H9 (cell line): ENCODE results near the gene EPM2A. TPM values are rescaled to one million over a fixed set of nuclear protein-coding genes. Genes with fewer than 3 reads are reported as not detected.

Source experiments
- DNase-seq: peaks from one replicate; pipeline ENCODE4 v3.0.0-alpha.2; 2017
- H2AFZ ChIP-seq: one replicate; pipeline ENCODE4 v1.6.1; 2013; ENCODE audit warnings: mild to moderate bottlenecking, low read length, control low read depth, moderate library complexity
- H2AK5ac ChIP-seq: 2 replicates; pipeline ENCODE4 v1.6.1; 2013; ENCODE audit warnings: low read length, control low read depth, mixed read lengths; ENCODE audit not compliant: insufficient read length
- H2BK120ac ChIP-seq: one replicate; pipeline ENCODE4 v1.6.1; 2013; ENCODE audit warnings: low read depth, mild to moderate bottlenecking, low read length, control low read depth, inconsistent platforms; ENCODE audit not compliant: poor library complexity, severe bottlenecking
- H2BK12ac ChIP-seq: 2 replicates; pipeline ENCODE4 v1.6.1; 2013; ENCODE audit warnings: low read length, control low read depth, mixed read lengths, low read depth; ENCODE audit not compliant: insufficient read length
- H2BK15ac ChIP-seq: 2 replicates; pipeline ENCODE4 v1.6.1; 2013; ENCODE audit warnings: low read depth, low read length, control low read depth
- H2BK20ac ChIP-seq: one replicate; pipeline ENCODE4 v1.6.1; 2013; ENCODE audit warnings: low read depth, mild to moderate bottlenecking, low read length, control low read depth, inconsistent platforms; ENCODE audit not compliant: poor library complexity, severe bottlenecking
- H2BK5ac ChIP-seq: 2 replicates; pipeline ENCODE4 v1.6.1; 2013; ENCODE audit warnings: low read length, control low read depth, mixed read lengths; ENCODE audit not compliant: insufficient read length
- H3K14ac ChIP-seq: 2 replicates; pipeline ENCODE4 v1.6.1; 2013; ENCODE audit warnings: low read length, control low read depth; ENCODE audit not compliant: insufficient read depth
- H3K18ac ChIP-seq: 2 replicates; pipeline ENCODE4 v1.6.1; 2013; ENCODE audit warnings: low read depth, mild to moderate bottlenecking, mixed read lengths, low read length, control low read depth; ENCODE audit not compliant: insufficient read length
- H3K23ac ChIP-seq: 2 replicates; pipeline ENCODE4 v1.6.1; 2013; ENCODE audit warnings: low read length, control low read depth, mixed read lengths, low read depth; ENCODE audit not compliant: insufficient read length
- H3K23me2 ChIP-seq: 2 replicates; pipeline ENCODE4 v1.6.1; 2013; ENCODE audit warnings: low read depth, mild to moderate bottlenecking, mixed read lengths, low read length, control low read depth; ENCODE audit not compliant: insufficient read length, poor library complexity, severe bottlenecking
- H3K27ac ChIP-seq: 2 replicates; pipeline ENCODE4 v1.5.1; 2013; ENCODE audit warnings: low read length, control low read depth, mixed read lengths, low read depth; ENCODE audit not compliant: insufficient read length
- H3K27me3 ChIP-seq: 2 replicates; pipeline ENCODE4 v1.6.1; 2013; ENCODE audit warnings: low read length, control low read depth, inconsistent platforms; ENCODE audit not compliant: insufficient read depth
- H3K4ac ChIP-seq: 2 replicates; pipeline ENCODE4 v1.6.1; 2013; ENCODE audit warnings: low read depth, mild to moderate bottlenecking, control low read depth, inconsistent platforms, low read length, moderate library complexity
- H3K4me1 ChIP-seq: 2 replicates; pipeline ENCODE4 v1.6.1; 2013; ENCODE audit warnings: low read length, control low read depth, inconsistent platforms; ENCODE audit not compliant: insufficient read depth
- H3K4me2 ChIP-seq: 2 replicates; pipeline ENCODE4 v1.6.1; 2013; ENCODE audit warnings: low read length, control low read depth, mixed read lengths; ENCODE audit not compliant: insufficient read length, insufficient read depth
- H3K56ac ChIP-seq: 2 replicates; pipeline ENCODE4 v1.6.1; 2013; ENCODE audit warnings: low read depth, mild to moderate bottlenecking, mixed read lengths, low read length, control low read depth; ENCODE audit not compliant: insufficient read length
- H3K79me1 ChIP-seq: 2 replicates; pipeline ENCODE4 v1.6.1; 2013; ENCODE audit warnings: low read depth, mild to moderate bottlenecking, moderate library complexity, low read length, control low read depth, inconsistent platforms; ENCODE audit not compliant: insufficient read depth, poor library complexity, severe bottlenecking
- H3K79me2 ChIP-seq: 2 replicates; pipeline ENCODE4 v1.6.1; 2013; ENCODE audit warnings: low read length, control low read depth, inconsistent platforms; ENCODE audit not compliant: insufficient read depth
- H3K9ac ChIP-seq: 2 replicates; pipeline ENCODE4 v1.6.1; 2013; ENCODE audit warnings: low read length, control low read depth, mixed read lengths; ENCODE audit not compliant: insufficient read length; ENCODE audit errors: extremely low read depth
- H3K9me3 ChIP-seq: one replicate; pipeline ENCODE4 v1.6.1; 2013; ENCODE audit warnings: low read depth, low read length, inconsistent platforms; ENCODE audit not compliant: control insufficient read depth
- H3T11ph ChIP-seq: one replicate; pipeline ENCODE4 v1.6.1; 2013; ENCODE audit warnings: mild to moderate bottlenecking, low read length, control low read depth, inconsistent platforms
- H4K20me1 ChIP-seq: one replicate; pipeline ENCODE4 v1.6.1; 2013; ENCODE audit not compliant: control insufficient read depth, insufficient read length, insufficient read depth
- H4K5ac ChIP-seq: 2 replicates; pipeline ENCODE4 v1.6.1; 2013; ENCODE audit warnings: low read depth, mild to moderate bottlenecking, mixed read lengths, low read length, control low read depth; ENCODE audit not compliant: insufficient read length
- H4K8ac ChIP-seq: replicated peaks from 2 replicates; pipeline ENCODE4 v1.6.1; 2013; ENCODE audit warnings: low read length, control low read depth, mixed read lengths, low read depth; ENCODE audit not compliant: insufficient read length
- H4K91ac ChIP-seq: 2 replicates; pipeline ENCODE4 v1.6.1; 2013; ENCODE audit warnings: low read depth, mild to moderate bottlenecking, moderate library complexity, mixed read lengths, low read length, control low read depth; ENCODE audit not compliant: insufficient read length
- H3K27ac Mint-ChIP-seq, 3 experiments: 2 replicates in 2 of 3; 3 replicates in 1 of 3; pipeline ENCODE4 v1.8.0; 2020 to 2021; ENCODE audit warnings: mixed read lengths in 3 of 3, mild to moderate bottlenecking in 1 of 3, moderate library complexity in 1 of 3
- H3K27me3 Mint-ChIP-seq: 2 replicates; pipeline ENCODE4 v1.8.0; 2021; ENCODE audit warnings: low read depth, mild to moderate bottlenecking, moderate library complexity, mixed read lengths
- H3K36me3 Mint-ChIP-seq, 3 experiments: 2 replicates in 2 of 3; 3 replicates in 1 of 3; pipeline ENCODE4 v1.8.0; 2020 to 2021; ENCODE audit warnings: low read depth in 3 of 3, mixed read lengths in 3 of 3; ENCODE audit not compliant: insufficient read depth in 1 of 3
- H3K4me1 Mint-ChIP-seq, 2 experiments: 2 replicates each; pipeline ENCODE4 v1.8.0; 2020; ENCODE audit warnings: mixed read lengths in 2 of 2
- H3K4me3 Mint-ChIP-seq, 2 experiments: 2 replicates in 1 of 2; 3 replicates in 1 of 2; pipeline ENCODE4 v1.8.0; 2020 to 2021; ENCODE audit warnings: mild to moderate bottlenecking in 2 of 2, mixed read lengths in 2 of 2, moderate library complexity in 1 of 2
- H3K9me3 Mint-ChIP-seq, 2 experiments: 2 replicates in 1 of 2; 3 replicates in 1 of 2; pipeline ENCODE4 v1.8.0; 2020; ENCODE audit warnings: mild to moderate bottlenecking in 2 of 2, mixed read lengths in 2 of 2, moderate library complexity in 1 of 2
- WGBS: extraction: QIAGEN DNeasy Blood & Tissue Kit; methylation state at CpG from one replicate; pipeline ENCODE4 v1.1.7; 2013; ENCODE audit warnings: missing lambda C conversion rate, low lambda C conversion rate, mixed read lengths; ENCODE audit not compliant: insufficient read length; ENCODE audit errors: extremely low coverage; 5-methylcytosine and 5-hydroxymethylcytosine counted together
- total RNA-seq: library from RNA; stranded (reverse); gene quantifications from 2 replicates; pipeline ENCODE4 v1.2.1, GENCODE V29; 2021
- TF ChIP-seq, protein P1 (sequence below): fragments of 200-600 bp; sonication (generic); conservative IDR thresholded peaks from 3 replicates; pipeline ENCODE4 v1.8.0; 2021; ENCODE audit warnings: antibody characterized with exemption, mild to moderate bottlenecking

Gene EPM2A
- total RNA-seq, 1 experiment from 2014 or later: 8.2 TPM

DNA sequence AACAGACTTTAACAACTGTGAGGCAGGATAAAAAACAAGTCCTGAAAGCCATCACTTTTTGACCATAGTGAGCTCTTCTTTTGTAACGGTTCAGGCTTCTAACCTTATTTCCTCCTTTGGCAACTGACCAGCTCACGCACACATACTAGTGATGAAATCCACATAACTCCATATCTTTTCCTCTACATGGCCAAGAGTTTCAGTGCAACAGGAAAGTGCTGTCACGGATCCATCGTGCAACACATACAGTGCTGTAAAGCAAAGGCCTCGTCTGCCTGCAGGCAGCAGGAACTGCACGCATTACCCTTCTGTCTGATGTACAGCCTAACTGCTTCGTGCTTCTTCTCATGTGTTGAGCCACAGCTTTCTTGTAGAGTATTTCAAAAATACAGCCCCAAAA is 108.5 kb downstream of the EPM2A start:
- Histone ChIP-seq H4K8ac (no peak overlapping the region), H2BK20ac (no peak overlapping the region), H2BK12ac (no peak overlapping the region), H3K27ac (no peak overlapping the region), H4K91ac (no peak overlapping the region), H3K79me2 (no peaks in the 10 kb centered on the region), H3K4me2 (no peak overlapping the region), H2AK5ac (no peak overlapping the region), H3K14ac (no peak overlapping the region), H2BK5ac (no peak overlapping the region), H3K9ac (no peak overlapping the region), H3K9me3 (no peaks in the 10 kb centered on the region), H3K23me2 (no peaks in the 10 kb centered on the region), H3K79me1 (no peaks in the 10 kb centered on the region), H2BK120ac (no peak overlapping the region), H3K18ac (no peak overlapping the region), H3T11ph (no peak overlapping the region), H2BK15ac (no peak overlapping the region), H4K5ac (no peak overlapping the region), H3K4ac (no peak overlapping the region), H3K23ac (no peak overlapping the region), H2AFZ (no peak overlapping the region), H4K20me1 (no peaks in the 10 kb centered on the region), H3K56ac (no peak overlapping the region), H3K27me3 (no peaks in the 10 kb centered on the region), H3K4me1 (no peaks in the 10 kb centered on the region)
- no peak for DNase-seq
- H3K27ac Mint-ChIP-seq: peak overlapping the region in 1 of 3 experiments; percentile 63; a peak in 2 of 7 replicates
- no peak overlapping the region for H3K4me3 Mint-ChIP-seq
- TF ChIP-seq, protein P1, sequence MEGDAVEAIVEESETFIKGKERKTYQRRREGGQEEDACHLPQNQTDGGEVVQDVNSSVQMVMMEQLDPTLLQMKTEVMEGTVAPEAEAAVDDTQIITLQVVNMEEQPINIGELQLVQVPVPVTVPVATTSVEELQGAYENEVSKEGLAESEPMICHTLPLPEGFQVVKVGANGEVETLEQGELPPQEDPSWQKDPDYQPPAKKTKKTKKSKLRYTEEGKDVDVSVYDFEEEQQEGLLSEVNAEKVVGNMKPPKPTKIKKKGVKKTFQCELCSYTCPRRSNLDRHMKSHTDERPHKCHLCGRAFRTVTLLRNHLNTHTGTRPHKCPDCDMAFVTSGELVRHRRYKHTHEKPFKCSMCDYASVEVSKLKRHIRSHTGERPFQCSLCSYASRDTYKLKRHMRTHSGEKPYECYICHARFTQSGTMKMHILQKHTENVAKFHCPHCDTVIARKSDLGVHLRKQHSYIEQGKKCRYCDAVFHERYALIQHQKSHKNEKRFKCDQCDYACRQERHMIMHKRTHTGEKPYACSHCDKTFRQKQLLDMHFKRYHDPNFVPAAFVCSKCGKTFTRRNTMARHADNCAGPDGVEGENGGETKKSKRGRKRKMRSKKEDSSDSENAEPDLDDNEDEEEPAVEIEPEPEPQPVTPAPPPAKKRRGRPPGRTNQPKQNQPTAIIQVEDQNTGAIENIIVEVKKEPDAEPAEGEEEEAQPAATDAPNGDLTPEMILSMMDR: no peak
- H3K9me3 Mint-ChIP-seq: no peaks in the 10 kb centered on the region
- WGBS: no CpG with 5 or more reads among the region's 7 CpGs
- H3K27me3 Mint-ChIP-seq: no peaks in the 10 kb centered on the region
- peaks cover 2 to 5% of the 10 kb centered on the region in 2 experiments; a peak in 2 of 4 replicates for H3K4me1 Mint-ChIP-seq
- H3K36me3 Mint-ChIP-seq: no peaks in the 10 kb centered on the region; a peak in 1 of 7 replicates
